Transverse colon (tissue), 4 donors: Measurements from ENCODE around the gene OCA2. TPM values are rescaled to one million over a fixed set of nuclear protein-coding genes. Genes with fewer than 3 reads are reported as not detected.
"Not testable (repeated sequence)": the region's sequence is repeated elsewhere in the genome, so short reads cannot be mapped to it uniquely, and the experiment has no call there.

ENCODE experiments used
- DNase-seq: peaks from one replicate; pipeline ENCODE4 v3.0.0-alpha.2; 2019
- H3K27ac ChIP-seq, 4 donors: fragments of 200-600 bp; sonication (generic); 2 replicates each; pipeline ENCODE4 v1.5.1; 2016 to 2018; ENCODE audit warnings: inconsistent platforms in 4 of 4
- H3K27me3 ChIP-seq: fragments of 200-600 bp; sonication (generic); 2 replicates; pipeline ENCODE4 v1.5.1; 2017; ENCODE audit warnings: inconsistent platforms
- H3K36me3 ChIP-seq, 4 donors: fragments of 200-600 bp; sonication (generic); 2 replicates each; pipeline ENCODE4 v1.5.1; 2017 to 2019; ENCODE audit warnings: inconsistent platforms in 4 of 4
- H3K4me1 ChIP-seq, 4 donors: fragments of 200-600 bp; sonication (generic); 2 replicates each; pipeline ENCODE4 v1.5.1; 2017 to 2020; ENCODE audit warnings: inconsistent platforms in 4 of 4
- H3K4me3 ChIP-seq, 4 donors: fragments of 200-600 bp; sonication (generic); 1 replicate in 1 of 4; 2 replicates in 3 of 4; pipeline versions ENCODE4 v1.5.1 to v1.6.1; 2017 to 2019; ENCODE audit warnings: inconsistent platforms in 4 of 4
- H3K9me3 ChIP-seq, 2 donors: fragments of 200-600 bp; sonication (generic); 2 replicates each; pipeline ENCODE4 v1.5.1; 2017 to 2019; ENCODE audit warnings: inconsistent platforms in 2 of 2
- EP300 ChIP-seq: sonication (generic); formaldehyde crosslinking; IDR thresholded peaks from one replicate; pipeline ENCODE4 v1.6.1; 2017; ENCODE audit warnings: antibody characterized with exemption, low read depth
- POLR2A ChIP-seq: fragments of 450-650 bp; IDR thresholded peaks from one replicate; pipeline ENCODE4 v1.6.1; 2016; ENCODE audit warnings: antibody characterized with exemption, mild to moderate bottlenecking, moderate library complexity
- POLR2AphosphoS5 ChIP-seq, 3 donors: sonication (generic); formaldehyde crosslinking; IDR thresholded peaks; one replicate each; pipeline ENCODE4 v1.6.1; 2016; ENCODE audit warnings: antibody characterized with exemption in 3 of 3
- WGBS, 2 donors: methylation state at CpG; one replicate each; pipeline ENCODE4 v1.1.5; 2018; ENCODE audit warnings: low coverage in 1 of 2; 5-methylcytosine and 5-hydroxymethylcytosine counted together
- in situ Hi-C, 4 donors: fragments of 200-750 bp; cut with MboI; loops; one replicate each; pipeline versions ENCODE4 v1.15.0 to v1.15.1; 2017; ENCODE audit warnings: low sequenced_read_pairs in 3 of 4, low pct_ligation_motif_present in 1 of 4, low pct_unique_long_range_greater_than_20kb in 1 of 4
- intact Hi-C: fragments of 100-400 bp; cut with DNase I; formaldehyde crosslinking; loops from one replicate; pipeline ENCODE4 v1.15.1; 2023; ENCODE audit warnings: low total_unique reads
- total RNA-seq, 4 donors: library from RNA; depleted of rRNA; stranded (reverse); fragments of >200 nt; gene quantifications; one replicate each; pipeline ENCODE4 v1.1.0, GENCODE V29; 2016
- TF ChIP-seq, protein P1 (sequence below), 5 experiments: fragments of 200-600 bp in 3 of 5; fragments of 450-650 bp in 2 of 5; sonication (generic) in 3 of 5; IDR thresholded peaks; 1 replicate in 2 of 5; 2 replicates in 3 of 5; pipeline ENCODE4 v1.5.1; 2016 to 2017; ENCODE audit warnings: antibody characterized with exemption in 5 of 5, inconsistent platforms in 3 of 5, mild to moderate bottlenecking in 2 of 5, moderate library complexity in 1 of 5

Gene OCA2
- total RNA-seq, 4 donors from 2014 or later = 1.4 to 1.9 TPM; not detected in 2

DNA sequence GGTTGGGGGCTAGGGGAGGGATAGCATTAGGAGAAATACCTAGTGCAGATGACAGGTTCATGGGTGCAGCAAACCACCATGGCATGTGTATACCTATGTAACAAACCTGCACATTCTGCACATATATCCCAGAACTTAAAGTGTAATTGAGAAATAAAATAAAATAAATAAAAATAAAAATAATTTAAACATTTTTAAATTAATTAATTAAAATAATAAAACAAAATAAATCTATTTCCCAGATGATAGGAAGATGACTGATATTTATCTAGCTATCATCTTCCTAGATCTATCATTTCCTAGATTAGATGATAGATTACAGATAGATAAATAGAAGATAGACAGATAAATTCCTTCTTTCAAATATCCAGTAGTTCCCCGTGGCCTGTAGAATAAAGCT is 137.3 kb downstream of the OCA2 start:
- H3K27me3 ChIP-seq = no peaks in the 10 kb centered on the region
- H3K27ac ChIP-seq = no peak overlapping the region
- H3K4me1 ChIP-seq = no peaks in the 10 kb centered on the region
- TF ChIP-seq, protein P1, sequence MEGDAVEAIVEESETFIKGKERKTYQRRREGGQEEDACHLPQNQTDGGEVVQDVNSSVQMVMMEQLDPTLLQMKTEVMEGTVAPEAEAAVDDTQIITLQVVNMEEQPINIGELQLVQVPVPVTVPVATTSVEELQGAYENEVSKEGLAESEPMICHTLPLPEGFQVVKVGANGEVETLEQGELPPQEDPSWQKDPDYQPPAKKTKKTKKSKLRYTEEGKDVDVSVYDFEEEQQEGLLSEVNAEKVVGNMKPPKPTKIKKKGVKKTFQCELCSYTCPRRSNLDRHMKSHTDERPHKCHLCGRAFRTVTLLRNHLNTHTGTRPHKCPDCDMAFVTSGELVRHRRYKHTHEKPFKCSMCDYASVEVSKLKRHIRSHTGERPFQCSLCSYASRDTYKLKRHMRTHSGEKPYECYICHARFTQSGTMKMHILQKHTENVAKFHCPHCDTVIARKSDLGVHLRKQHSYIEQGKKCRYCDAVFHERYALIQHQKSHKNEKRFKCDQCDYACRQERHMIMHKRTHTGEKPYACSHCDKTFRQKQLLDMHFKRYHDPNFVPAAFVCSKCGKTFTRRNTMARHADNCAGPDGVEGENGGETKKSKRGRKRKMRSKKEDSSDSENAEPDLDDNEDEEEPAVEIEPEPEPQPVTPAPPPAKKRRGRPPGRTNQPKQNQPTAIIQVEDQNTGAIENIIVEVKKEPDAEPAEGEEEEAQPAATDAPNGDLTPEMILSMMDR (IDR thresholded peaks at IDR 0.05) = no peak
- TF ChIP-seq POLR2A (no peak), POLR2AphosphoS5 (IDR thresholded peaks at IDR 0.05) (no peak), EP300 (no peak)
- DNase-seq = no peak
- in situ Hi-C loops = no loop called here
- WGBS, 2 donors = 77 to 93% methylated on average over 1 of the region's 1 CpG
- no peaks in the 10 kb centered on the region for H3K9me3 ChIP-seq
- intact Hi-C loops = no loop called here
- H3K4me3 ChIP-seq = no peak overlapping the region
- H3K36me3 ChIP-seq = no peaks in the 10 kb centered on the region

DNA sequence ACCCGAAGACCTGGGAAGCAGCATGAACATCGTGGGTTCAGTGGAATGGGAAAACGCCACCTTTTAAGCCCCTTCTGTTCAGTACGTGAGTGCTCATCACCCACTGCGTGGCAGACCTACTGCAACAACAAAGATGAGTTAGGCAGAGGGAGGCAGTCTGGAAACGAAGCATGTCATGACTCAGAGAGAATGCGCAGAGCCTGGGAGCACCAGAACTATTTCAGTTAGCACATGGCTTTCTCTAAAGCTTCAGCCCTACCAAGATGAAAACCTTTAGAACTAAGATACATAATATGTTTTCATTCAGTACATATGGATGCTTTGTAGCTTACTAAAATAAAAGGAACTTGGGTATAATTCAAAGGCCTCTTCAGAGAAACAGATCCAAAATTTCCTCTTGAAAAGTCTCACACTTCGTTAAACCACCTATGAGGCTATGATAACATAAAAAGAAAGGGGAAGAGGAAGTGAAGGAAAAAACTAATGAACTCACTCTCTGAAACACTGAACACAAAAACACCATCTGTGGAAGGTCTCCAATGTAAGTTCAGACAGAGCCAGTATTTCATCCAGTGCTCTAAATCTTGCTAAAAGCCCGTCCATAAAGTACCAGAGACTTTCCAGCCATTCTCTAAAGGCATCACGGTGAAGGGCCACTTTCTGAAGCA is 140.1 kb downstream of the OCA2 start:
- intact Hi-C loops = no loop called here

DNA sequence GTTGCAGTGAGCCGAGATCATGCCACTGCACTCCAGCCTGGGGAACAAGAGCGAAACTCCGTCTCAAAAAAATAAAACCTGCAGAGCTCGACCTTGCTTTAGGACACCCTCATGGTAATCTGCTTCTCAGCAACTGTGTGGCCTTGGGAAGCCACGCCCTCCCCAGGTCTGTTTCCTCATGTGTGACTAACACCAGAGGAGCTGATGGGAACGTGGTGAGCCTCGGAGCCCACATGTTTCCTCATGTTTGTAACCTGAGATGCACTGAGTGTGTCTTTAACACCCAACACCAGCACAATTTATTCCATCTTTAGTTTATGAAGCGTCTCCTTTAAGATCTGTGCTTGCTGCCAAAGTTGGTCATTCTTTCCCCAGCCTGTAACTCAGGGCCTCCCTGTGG is 142.8 kb downstream of the OCA2 start:
- Histone ChIP-seq H3K36me3 (no peaks in the 10 kb centered on the region), H3K4me3 (no peak overlapping the region), H3K4me1 (no peaks in the 10 kb centered on the region), H3K9me3 (no peaks in the 10 kb centered on the region), H3K27ac (no peak overlapping the region), H3K27me3 (no peaks in the 10 kb centered on the region)
- TF ChIP-seq EP300 (no peak), POLR2A (no peak), POLR2AphosphoS5 (IDR thresholded peaks at IDR 0.05) (no peak)
- TF ChIP-seq, protein P1 (IDR thresholded peaks at IDR 0.05) = no peak
- DNase-seq = no peak
- intact Hi-C loops (no loop called here), in situ Hi-C loops (no loop called here)
- 69 to 93% methylated on average over 3 to 8 of the region's 8 CpGs for WGBS, 2 donors

More for the DNA sequence above, 140.1 kb downstream of the OCA2 start:
- in situ Hi-C loops = no loop called here
- Histone ChIP-seq H3K4me3 (no peak overlapping the region), H3K4me1 (no peaks in the 10 kb centered on the region), H3K36me3 (no peaks in the 10 kb centered on the region), H3K9me3 (no peaks in the 10 kb centered on the region), H3K27me3 (no peaks in the 10 kb centered on the region), H3K27ac (no peak overlapping the region)
- TF ChIP-seq POLR2A (no peak), EP300 (no peak), POLR2AphosphoS5 (IDR thresholded peaks at IDR 0.05) (no peak)
- TF ChIP-seq, protein P1 (IDR thresholded peaks at IDR 0.05) = no peak
- 76% methylated on average over 10 of the region's 10 CpGs for WGBS, 2 donors
- DNase-seq = no peak

DNA sequence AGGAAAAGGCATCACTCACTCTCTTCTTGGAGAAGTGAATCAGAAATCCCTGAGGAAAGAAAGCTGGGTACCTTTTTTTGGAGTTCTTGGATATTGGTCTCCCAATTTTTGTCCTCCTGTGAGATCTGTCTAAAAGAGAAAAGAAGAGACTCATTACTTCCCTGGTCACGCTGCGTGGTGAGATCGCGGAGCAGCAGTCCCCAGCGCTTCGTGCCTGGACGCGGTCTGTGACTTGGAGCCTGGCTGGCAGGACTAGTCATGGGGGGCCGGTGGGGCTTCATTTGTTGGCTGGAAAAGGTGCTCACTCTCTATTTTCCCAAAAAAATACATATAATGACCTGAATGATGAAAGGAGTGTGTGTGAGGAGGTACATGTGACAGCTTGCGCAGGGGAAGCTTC is 144.0 kb downstream of the OCA2 start:
- intact Hi-C loops = no loop called here
- H3K4me1 ChIP-seq = no peaks in the 10 kb centered on the region
- H3K27me3 ChIP-seq = no peaks in the 10 kb centered on the region
- 95% methylated on average over 10 of the region's 10 CpGs; no CpG with 5 or more reads in 1 of the 2 donors for WGBS, 2 donors
- in situ Hi-C loops = no loop called here
- DNase-seq = no peak
- TF ChIP-seq EP300 (no peak), POLR2A (no peak), POLR2AphosphoS5 (IDR thresholded peaks at IDR 0.05) (no peak)
- TF ChIP-seq, protein P1 (IDR thresholded peaks at IDR 0.05) = no peak
- no peak overlapping the region for H3K4me3 ChIP-seq
- no peaks in the 10 kb centered on the region for H3K36me3 ChIP-seq
- no peak overlapping the region for H3K27ac ChIP-seq
- H3K9me3 ChIP-seq = no peaks in the 10 kb centered on the region

DNA sequence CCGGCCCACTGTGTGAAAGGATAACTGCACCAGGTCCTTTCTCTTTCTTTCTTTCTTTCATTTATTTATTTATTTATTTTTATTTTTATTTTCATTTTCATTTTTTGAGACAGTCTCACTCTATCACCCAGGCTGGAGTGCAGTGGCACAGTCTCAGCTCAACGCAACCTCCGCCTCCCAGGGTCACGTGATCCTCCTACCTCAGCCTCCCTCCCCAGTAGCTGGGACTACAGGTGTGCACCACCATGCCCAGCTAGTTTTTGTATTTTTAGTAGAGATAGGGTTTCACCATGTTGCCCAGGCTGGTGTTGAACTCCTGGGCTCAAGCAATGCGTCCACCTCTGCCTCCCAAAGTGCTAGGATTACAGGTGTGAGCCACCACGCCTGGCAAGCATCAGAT is 146.5 kb downstream of the OCA2 start:
- H3K4me3 ChIP-seq, DNase-seq, H3K4me1 ChIP-seq, intact Hi-C loops, H3K27ac ChIP-seq, H3K9me3 ChIP-seq, in situ Hi-C loops, H3K36me3 ChIP-seq, H3K27me3 ChIP-seq: not testable (repeated sequence)
- 87 to 100% methylated on average over 1 to 6 of the region's 6 CpGs for WGBS, 2 donors
